IMR-90 (cell line): ENCODE results near the gene RNF38. TPM values are rescaled to one million over a fixed set of nuclear protein-coding genes. Genes with fewer than 3 reads are reported as not detected.

Experiments used
- ATAC-seq: fragments of 200-7000 bp; cut with Tn5 transposase; 2 replicates; pipeline ENCODE4 v1.9.1; 2020; ENCODE audit warnings: low read depth, mild to moderate bottlenecking, moderate library complexity
- BruUV-seq: library from RNA; stranded (reverse); fragments of 400-500 nt; replicated peaks from 2 replicates; lab custom pipeline; 2021; lab: Mats Ljungman, UMichigan
- CTCF ChIA-PET: fragments of 300-600 bp; formaldehyde crosslinking; extraction: SDS; loops from one replicate; lab custom pipeline; 2021; ENCODE audit warnings: antibody characterized with exemption; lab: Yijun Ruan, JAX
- POLR2A ChIA-PET: fragments of 300-600 bp; sonication (Branson Sonifier 250); formaldehyde crosslinking; loops from one replicate; lab custom pipeline; 2022; ENCODE audit warnings: antibody characterized with exemption; ENCODE audit not compliant: unreplicated experiment; lab: Charles Lee
- DNase-seq: peaks from one replicate; pipeline ENCODE4 v3.0.0; 2013
- H2AFZ ChIP-seq: replicated peaks from 2 replicates; pipeline ENCODE3; 2013; ENCODE audit warnings: low read length, mild to moderate bottlenecking; ENCODE audit not compliant: poor library complexity
- H2AK5ac ChIP-seq: 2 replicates; pipeline ENCODE4 v1.6.1; 2013; ENCODE audit warnings: low read depth, low read length, inconsistent platforms
- H2AK9ac ChIP-seq: replicated peaks from 2 replicates; pipeline ENCODE3; 2013; ENCODE audit warnings: mild to moderate bottlenecking, low read depth, low read length, moderate library complexity; ENCODE audit not compliant: poor library complexity
- H2BK120ac ChIP-seq: 2 replicates; pipeline ENCODE4 v1.6.1; 2013; ENCODE audit warnings: low read depth, low read length, inconsistent platforms
- H2BK15ac ChIP-seq: 3 replicates; pipeline ENCODE4 v1.6.1; 2013; ENCODE audit warnings: low read depth, low read length, inconsistent platforms
- H2BK20ac ChIP-seq: 2 replicates; pipeline ENCODE4 v1.6.1; 2013; ENCODE audit warnings: low read depth, mild to moderate bottlenecking, inconsistent platforms, low read length, moderate library complexity
- H2BK5ac ChIP-seq: 2 replicates; pipeline ENCODE4 v1.6.1; 2013; ENCODE audit warnings: mild to moderate bottlenecking, low read depth, low read length, inconsistent platforms; ENCODE audit not compliant: poor library complexity, severe bottlenecking
- H3K14ac ChIP-seq: replicated peaks from 2 replicates; pipeline ENCODE4 v1.6.1; 2013; ENCODE audit warnings: low read depth, low read length, inconsistent platforms
- H3K18ac ChIP-seq: 2 replicates; pipeline ENCODE4 v1.6.1; 2013; ENCODE audit warnings: low read depth, low read length, control low read depth
- H3K23ac ChIP-seq: 2 replicates; pipeline ENCODE4 v1.6.1; 2013; ENCODE audit warnings: low read depth, low read length, inconsistent platforms
- H3K27ac ChIP-seq: 2 replicates; pipeline ENCODE4 v1.5.1; 2013; ENCODE audit warnings: mild to moderate bottlenecking, control low read depth, low read length; ENCODE audit not compliant: insufficient read depth
- H3K27me3 ChIP-seq: 2 replicates; pipeline ENCODE4 v1.6.1; 2013; ENCODE audit warnings: low read length; ENCODE audit not compliant: control insufficient read depth, insufficient read depth
- H3K36me3 ChIP-seq: 2 replicates; pipeline ENCODE4 v1.6.1; 2013; ENCODE audit warnings: low read length, mixed read lengths; ENCODE audit not compliant: control insufficient read depth, insufficient read depth
- H3K4ac ChIP-seq: 2 replicates; pipeline ENCODE4 v1.6.1; 2013; ENCODE audit warnings: low read depth, low read length, inconsistent platforms
- H3K4me1 ChIP-seq: 2 replicates; pipeline ENCODE4 v1.6.1; 2013; ENCODE audit warnings: low read length, mixed read lengths; ENCODE audit not compliant: control insufficient read depth, insufficient read depth
- H3K4me2 ChIP-seq: 2 replicates; pipeline ENCODE4 v1.6.1; 2013; ENCODE audit warnings: low read depth, mild to moderate bottlenecking, control low read depth, low read length, moderate library complexity
- H3K4me3 ChIP-seq: 2 replicates; pipeline ENCODE4 v1.5.1; 2013; ENCODE audit warnings: low read depth, mild to moderate bottlenecking, control low read depth, low read length, moderate library complexity; ENCODE audit not compliant: insufficient read depth
- H3K56ac ChIP-seq: 2 replicates; pipeline ENCODE4 v1.6.1; 2013; ENCODE audit warnings: low read length, inconsistent platforms; ENCODE audit not compliant: insufficient read depth; ENCODE audit errors: extremely low read depth
- H3K79me1 ChIP-seq, 2 experiments: 2 replicates each; pipeline ENCODE4 v1.6.1; 2013; ENCODE audit warnings: low read length in 2 of 2, inconsistent platforms in 1 of 2, low read depth in 1 of 2
- H3K9ac ChIP-seq: 2 replicates; pipeline ENCODE4 v1.6.1; 2013; ENCODE audit warnings: low read depth, low read length, control low read depth
- H3K9me1 ChIP-seq: 2 replicates; pipeline ENCODE4 v1.6.1; 2013; ENCODE audit warnings: low read length, inconsistent platforms; ENCODE audit not compliant: insufficient read depth
- H3K9me3 ChIP-seq: 2 replicates; pipeline ENCODE4 v1.6.1; 2013; ENCODE audit warnings: low read length; ENCODE audit not compliant: control insufficient read depth, insufficient read depth
- H4K20me1 ChIP-seq: 2 replicates; pipeline ENCODE4 v1.6.1; 2013; ENCODE audit warnings: low read length, inconsistent platforms; ENCODE audit not compliant: insufficient read depth
- H4K5ac ChIP-seq: 2 replicates; pipeline ENCODE4 v1.6.1; 2013; ENCODE audit warnings: mild to moderate bottlenecking, low read depth, low read length, control low read depth
- H4K8ac ChIP-seq, 2 experiments: 2 replicates each; pipeline ENCODE4 v1.6.1; 2013; ENCODE audit warnings: low read depth in 2 of 2, low read length in 2 of 2, control low read depth in 1 of 2, inconsistent platforms in 1 of 2
- H4K91ac ChIP-seq: 2 replicates; pipeline ENCODE4 v1.6.1; 2013; ENCODE audit warnings: low read depth, low read length, inconsistent platforms; ENCODE audit not compliant: insufficient read depth
- BHLHE40 ChIP-seq: fragments of 150-350 bp; IDR thresholded peaks from 2 replicates; pipeline ENCODE4 v1.6.1; 2016; ENCODE audit warnings: mild to moderate bottlenecking, low read depth, low read length
- CEBPB ChIP-seq: IDR thresholded peaks from 2 replicates; pipeline ENCODE4 v1.6.1; 2012; ENCODE audit warnings: low read depth, low read length, improper control_type of control experiment
- CHD1 ChIP-seq: IDR thresholded peaks from 2 replicates; pipeline ENCODE4 v1.6.1; 2012; ENCODE audit warnings: low read depth, low read length, improper control_type of control experiment
- CTCF ChIP-seq: conservative IDR thresholded peaks from 2 replicates; pipeline ENCODE4 v1.5.1; 2012; ENCODE audit warnings: mild to moderate bottlenecking, low read depth, low read length, improper control_type of control experiment
- ELK1 ChIP-seq: fragments of 150-350 bp; IDR thresholded peaks from 2 replicates; pipeline ENCODE4 v1.6.1; 2016; ENCODE audit warnings: low read depth, mild to moderate bottlenecking, low read length, moderate library complexity, borderline replicate concordance
- FOS ChIP-seq: fragments of 150-350 bp; IDR thresholded peaks from 2 replicates; pipeline ENCODE4 v1.6.1; 2016; ENCODE audit warnings: low read depth, low read length
- MAFK ChIP-seq: IDR thresholded peaks from 2 replicates; pipeline ENCODE4 v1.6.1; 2012; ENCODE audit warnings: low read depth, low read length, improper control_type of control experiment
- MXI1 ChIP-seq: IDR thresholded peaks from 2 replicates; pipeline ENCODE4 v1.6.1; 2012; ENCODE audit warnings: low read depth, mild to moderate bottlenecking, low read length, moderate library complexity, borderline replicate concordance
- NFE2L2 ChIP-seq: fragments of 150-350 bp; IDR thresholded peaks from 2 replicates; pipeline ENCODE4 v1.6.1; 2016; ENCODE audit warnings: low read depth, mild to moderate bottlenecking, low read length
- POLR2A ChIP-seq: IDR thresholded peaks from 2 replicates; pipeline ENCODE4 v1.6.1; 2012; ENCODE audit warnings: mild to moderate bottlenecking, low read depth, low read length
- RAD21 ChIP-seq: IDR thresholded peaks from 2 replicates; pipeline ENCODE4 v1.6.1; 2012; ENCODE audit warnings: low read length, improper control_type of control experiment
- RCOR1 ChIP-seq: IDR thresholded peaks from 2 replicates; pipeline ENCODE4 v1.6.1; 2012; ENCODE audit warnings: mild to moderate bottlenecking, low read length, improper control_type of control experiment; ENCODE audit not compliant: insufficient replicate concordance
- RFX5 ChIP-seq: IDR thresholded peaks from 2 replicates; pipeline ENCODE4 v1.8.0; 2012; ENCODE audit warnings: low read depth, mild to moderate bottlenecking, low read length, moderate library complexity
- SMC3 ChIP-seq: fragments of 150-350 bp; IDR thresholded peaks from 2 replicates; pipeline ENCODE4 v1.6.1; 2016; ENCODE audit warnings: low read depth, mild to moderate bottlenecking, antibody characterized with exemption, low read length, moderate library complexity
- USF2 ChIP-seq: fragments of 150-350 bp; IDR thresholded peaks from 2 replicates; pipeline ENCODE4 v1.6.1; 2017; ENCODE audit warnings: mild to moderate bottlenecking, antibody characterized with exemption, low read length, low read depth
- WGBS, 2 experiments: methylation state at CpG; one replicate each; pipeline versions ENCODE4 v1.1.5 to v1.1.7; 2013; ENCODE audit warnings: missing lambda C conversion rate in 2 of 2; ENCODE audit not compliant: insufficient read length in 1 of 2; ENCODE audit errors: extremely low coverage in 2 of 2; 5-methylcytosine and 5-hydroxymethylcytosine counted together
- dilution Hi-C: fragments of 300-500 bp; cut with HindIII; formaldehyde crosslinking; loops from one replicate; pipeline ENCODE4 v1.14.3; 2018; ENCODE audit warnings: low sequenced_read_pairs; ENCODE audit not compliant: unreplicated experiment
- in situ Hi-C: fragments of 300-500 bp; cut with MboI; formaldehyde crosslinking; loops from 3 replicates; pipeline ENCODE4 v1.14.3; 2019; ENCODE audit warnings: low sequenced_read_pairs, inconsistent platforms, mixed read lengths
- intact Hi-C: fragments of 100-400 bp; cut with micrococcal nuclease; formaldehyde crosslinking; loops from 2 replicates; pipeline ENCODE4 v1.10.0; 2022
- polyA plus RNA-seq, 3 experiments: library from polyadenylated mRNA; depleted of rRNA; stranded (reverse); fragments of >200 nt; gene quantifications; 2 replicates each; pipeline ENCODE4 v1.2.3, GENCODE V29; 2012; ENCODE audit warnings: low replicate concordance in 1 of 3
- total RNA-seq: library from RNA; depleted of rRNA; stranded (reverse); fragments of >200 nt; gene quantifications from 2 replicates; pipeline ENCODE4 v1.2.3, GENCODE V29; 2012

The RNF38 gene
- total and polyA plus RNA-seq, 2 of the 4 experiments (the other 2 are of a cell fraction): 8.8 to 11.2 TPM

- H3K36me3 ChIP-seq: no peaks in the 10 kb centered on the region
- no peak overlapping the region for H2AK9ac ChIP-seq
- H3K14ac ChIP-seq: no peak overlapping the region
- no peak overlapping the region for H2AFZ ChIP-seq
- H3K9me1 ChIP-seq: peaks cover 3% of the 10 kb centered on the region; the same call in 1 of the 2 replicates
- BruUV-seq: no TSS peak
- no peaks in the 10 kb centered on the region for H3K27me3 ChIP-seq
- DNase-seq (peak; percentile 80), ATAC-seq (peak; percentile 71)
- no peak overlapping the region for H4K8ac ChIP-seq
- intact Hi-C loops: loop anchor here (1.0 to 10.0 kb wide), 4 partner anchors 81 to 374 kb away; partner anchors contain the start of genes CLTA and OR2S2
- no peak overlapping the region for H3K27ac ChIP-seq
- H3K18ac ChIP-seq: no peak overlapping the region
- CTCF ChIA-PET: interaction anchor here (0.6 to 2.3 kb wide), 8 partner anchors 9 to 80 kb away, joined by 3 to 12 read pairs (median 4); no protein-coding TSS in a partner anchor
- no peak overlapping the region; the same call in 1 of the 2 replicates for H3K9ac ChIP-seq
- dilution Hi-C loops: no loop called here
- peak overlapping the region; percentile 58; the same call in 1 of the 2 replicates for H3K4me2 ChIP-seq
- H2BK5ac ChIP-seq: no peak overlapping the region
- H3K4me3 ChIP-seq: peak overlapping the region; percentile 4; the same call in 1 of the 2 replicates
- H3K56ac ChIP-seq: no peak overlapping the region
- no peak overlapping the region for H3K4ac ChIP-seq
- H2BK15ac ChIP-seq: no peak overlapping the region
- in situ Hi-C loops: loop anchor here (5.0 kb wide), 1 partner anchor 82 kb away; no protein-coding TSS in a partner anchor
- POLR2A ChIA-PET: no interaction called here
- H3K23ac ChIP-seq: no peak overlapping the region
- H4K20me1 ChIP-seq: no peaks in the 10 kb centered on the region
- H3K9me3 ChIP-seq: no peaks in the 10 kb centered on the region
- 20% methylated on average over 2 of the region's 9 CpGs; no CpG with 5 or more reads in 1 of the 2 experiments for WGBS, 2 experiments
- H3K4me1 ChIP-seq: peaks cover 3% of the 10 kb centered on the region
- no peaks in the 10 kb centered on the region for H3K79me1 ChIP-seq
- H2AK5ac ChIP-seq: no peak overlapping the region
- H4K91ac ChIP-seq: no peak overlapping the region
- H2BK120ac ChIP-seq: no peak overlapping the region
- no peak overlapping the region for H4K5ac ChIP-seq
- no peak overlapping the region for H2BK20ac ChIP-seq
- TF ChIP-seq CTCF (peak; percentile 80), MXI1 (no peak), RAD21 (peak; percentile 80), SMC3 (peak; percentile 85), RFX5 (no peak), CHD1 (no peak), USF2 (no peak), RCOR1 (no peak), CEBPB (no peak), ELK1 (no peak), FOS (no peak), POLR2A (no peak), NFE2L2 (no peak), BHLHE40 (no peak), MAFK (no peak)
Observed at GRCh38 chr9:36328798-36329411, 71.2 kb downstream of the RNF38 start.
